KBM-7 (cell line): ENCODE data around the gene WFIKKN2.

ENCODE experiments used
- DNase-seq: peaks from one replicate; pipeline ENCODE4 v3.0.0-alpha.2; 2015
- in situ Hi-C: fragments of 300-500 bp; cut with MboI; formaldehyde crosslinking; loops from 2 replicates; pipeline ENCODE4 v1.14.3; 2020; ENCODE audit warnings: low sequenced_read_pairs, low pct_unique_long_range_greater_than_20kb, mixed read lengths

Gene WFIKKN2

GRCh38 chr17:50890675-50891516 is 55.5 kb downstream of the WFIKKN2 start:
- in situ Hi-C loops, result no loop called here

GRCh38 chr17:50891577-50891989 is 56.2 kb downstream of the WFIKKN2 start:
- in situ Hi-C loops, result no loop called here
- DNase-seq, result no peak

More at GRCh38 chr17:50890675-50891516, 55.5 kb downstream of the WFIKKN2 start:
- DNase-seq, result no peak
